K562 treated with DMSO at 1 percent for 4 hours (cell line): ENCODE results near the gene RNF227. TPM values are rescaled to one million over a fixed set of nuclear protein-coding genes. Genes with fewer than 3 reads are reported as not detected.

Experiments used
- total RNA-seq: library from RNA; unstranded; fragments of 300-600 nt; gene quantifications from 2 replicates; pipeline ENCODE4 v1.2.3, GENCODE V29; 2022; ENCODE audit not compliant: insufficient read depth

The RNF227 gene
- 0.99 and 8.4 TPM in 2 replicates for total RNA-seq

GRCh38 chr17:7915611-7916384 lies at the start of gene RNF227:
Gene RNF227, minus strand, starts transcription at chr17:7916289. Its CDS starts 94 bp downstream, at chr17:7916195.

GRCh38 chr17:7931709-7932482 lies 15.8 kb upstream of the RNF227 start, which contains the start of the genes CNTROB and TRAPPC1:
Gene CNTROB, plus strand, starts transcription at chr17:7932206. Its CDS starts 874 bp downstream, at chr17:7933080.
Gene TRAPPC1, minus strand, starts transcription at chr17:7931946. Its CDS starts 117 bp downstream, at chr17:7931829.

GRCh38 chr17:7929158-7930023 lies 13.3 kb upstream of the RNF227 start, which contains the start of gene KCNAB3:
Gene KCNAB3, minus strand, starts transcription at chr17:7929856. Its CDS starts 421 bp downstream, at chr17:7929435.

GRCh38 chr17:7888184-7888920 lies 27.7 kb downstream of the RNF227 start, which contains the start of gene CHD3:
Gene CHD3, plus strand, starts transcription at chr17:7888789. Its CDS starts 212 bp downstream, at chr17:7889001.

Other genes starting within 250 kb of the RNF227 start
- 5.5 and 5.8 TPM in 2 replicates for gene TP53, start 228.8 kb downstream of the RNF227 start, total RNA-seq
- 29.2 and 33.1 TPM in 2 replicates for gene WRAP53, start 227.8 kb downstream of the RNF227 start, total RNA-seq
- gene EFNB3, start 211.1 kb downstream of the RNF227 start, total RNA-seq, result not detected in 2 replicates
- not detected in 2 replicates for gene DNAH2, start 198.5 kb downstream of the RNF227 start, total RNA-seq
- 16.3 and 17.1 TPM in 2 replicates for gene KDM6B, start 82.1 kb downstream of the RNF227 start, total RNA-seq
- 1.4 TPM in 1 of 2 replicates, not detected in the other for gene TMEM88, start 61.2 kb downstream of the RNF227 start, total RNA-seq
- 27.8 and 29.8 TPM in 2 replicates for gene NAA38, start 58.7 kb downstream of the RNF227 start, total RNA-seq
- 1.2 and 3.8 TPM in 2 replicates for gene CYB5D1, start 58.3 kb downstream of the RNF227 start, total RNA-seq
- 28.9 and 41.1 TPM in 2 replicates for gene CHD3, start 27.5 kb downstream of the RNF227 start, total RNA-seq
- 0.51 and 2.6 TPM in 2 replicates for gene KCNAB3, start 13.6 kb upstream of the RNF227 start, total RNA-seq
- gene TRAPPC1, start 15.7 kb upstream of the RNF227 start, total RNA-seq, result 103 and 117 TPM in 2 replicates
- 17.7 and 26.8 TPM in 2 replicates for gene CNTROB, start 15.9 kb upstream of the RNF227 start, total RNA-seq
- not detected in 2 replicates for gene GUCY2D, start 86.3 kb upstream of the RNF227 start, total RNA-seq
- gene ALOX15B, start 122.8 kb upstream of the RNF227 start, total RNA-seq, result not detected in 2 replicates
- gene ALOX12B, start 171.4 kb upstream of the RNF227 start, total RNA-seq, result not detected in 2 replicates
- not detected in 2 replicates for gene ALOXE3, start 202.2 kb upstream of the RNF227 start, total RNA-seq
- gene HES7, start 207.8 kb upstream of the RNF227 start, total RNA-seq, result 1.7 TPM in 1 of 2 replicates, not detected in the other
- 7.5 and 13.8 TPM in 2 replicates for gene PER1, start 236.1 kb upstream of the RNF227 start, total RNA-seq
- 40.3 and 40.9 TPM in 2 replicates for gene VAMP2, start 246.7 kb upstream of the RNF227 start, total RNA-seq